GM12875 (cell line): ENCODE results near the gene TNFSF11.

Source experiments
- H3K4me3 ChIP-seq: one replicate; pipeline ENCODE4 v1.5.1; 2011; ENCODE audit warnings: low read depth, low read length, control low read depth
- TF ChIP-seq, protein P1 (sequence below): IDR thresholded peaks from 2 replicates; pipeline ENCODE4 v1.5.1; 2011; ENCODE audit warnings: low read depth, mild to moderate bottlenecking, control low read depth, inconsistent platforms, low read length, moderate library complexity, borderline replicate concordance; ENCODE audit not compliant: insufficient read depth

Gene TNFSF11

GRCh38 chr13:42643076-42643475 is 69.1 kb downstream of the TNFSF11 start:
- TF ChIP-seq, protein P1, sequence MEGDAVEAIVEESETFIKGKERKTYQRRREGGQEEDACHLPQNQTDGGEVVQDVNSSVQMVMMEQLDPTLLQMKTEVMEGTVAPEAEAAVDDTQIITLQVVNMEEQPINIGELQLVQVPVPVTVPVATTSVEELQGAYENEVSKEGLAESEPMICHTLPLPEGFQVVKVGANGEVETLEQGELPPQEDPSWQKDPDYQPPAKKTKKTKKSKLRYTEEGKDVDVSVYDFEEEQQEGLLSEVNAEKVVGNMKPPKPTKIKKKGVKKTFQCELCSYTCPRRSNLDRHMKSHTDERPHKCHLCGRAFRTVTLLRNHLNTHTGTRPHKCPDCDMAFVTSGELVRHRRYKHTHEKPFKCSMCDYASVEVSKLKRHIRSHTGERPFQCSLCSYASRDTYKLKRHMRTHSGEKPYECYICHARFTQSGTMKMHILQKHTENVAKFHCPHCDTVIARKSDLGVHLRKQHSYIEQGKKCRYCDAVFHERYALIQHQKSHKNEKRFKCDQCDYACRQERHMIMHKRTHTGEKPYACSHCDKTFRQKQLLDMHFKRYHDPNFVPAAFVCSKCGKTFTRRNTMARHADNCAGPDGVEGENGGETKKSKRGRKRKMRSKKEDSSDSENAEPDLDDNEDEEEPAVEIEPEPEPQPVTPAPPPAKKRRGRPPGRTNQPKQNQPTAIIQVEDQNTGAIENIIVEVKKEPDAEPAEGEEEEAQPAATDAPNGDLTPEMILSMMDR = no peak

DNA sequence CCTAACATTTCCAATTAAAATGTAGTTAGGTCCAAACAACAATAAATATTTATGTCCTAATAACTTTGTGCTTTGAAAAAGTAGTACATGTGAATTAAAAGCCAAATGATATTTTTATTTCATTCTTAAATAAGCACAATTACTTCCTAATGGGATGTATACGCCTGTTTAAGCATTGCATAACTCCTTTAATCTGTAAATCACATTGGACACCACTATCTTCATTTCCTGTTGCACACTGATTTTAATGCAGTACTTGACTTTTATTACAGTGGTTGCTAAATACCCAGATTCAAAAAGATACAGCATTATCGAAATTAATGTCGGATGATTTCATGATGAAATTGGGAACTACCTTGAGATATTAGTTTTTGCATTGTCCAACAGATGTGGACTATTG is 70.9 kb downstream of the TNFSF11 start:
- TF ChIP-seq, protein P1 = no peak

More at GRCh38 chr13:42643076-42643475, 69.1 kb downstream of the TNFSF11 start:
- no peak overlapping the region for H3K4me3 ChIP-seq

DNA sequence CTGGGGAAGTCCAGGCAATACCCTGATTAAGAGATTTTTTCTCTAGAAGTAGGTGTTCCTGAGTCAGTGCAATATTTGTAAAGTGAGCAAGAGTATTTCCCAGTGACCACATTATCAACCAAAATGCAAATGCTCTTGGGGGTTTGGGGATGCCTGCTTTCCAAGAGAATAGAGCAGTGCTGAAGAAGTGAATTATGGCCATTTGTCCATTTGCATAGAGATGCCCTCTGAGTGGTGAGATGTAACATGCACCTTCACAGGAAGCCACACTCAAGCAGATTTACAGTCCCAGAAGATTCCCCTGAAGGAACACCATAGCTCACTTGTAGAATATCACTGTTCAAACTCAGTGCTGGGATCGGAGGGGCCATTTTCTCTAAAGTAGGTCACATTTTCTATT is 71.8 kb downstream of the TNFSF11 start:
- H3K4me3 ChIP-seq = no peak overlapping the region
- TF ChIP-seq, protein P1 = no peak

More for the DNA sequence above, 70.9 kb downstream of the TNFSF11 start:
- no peak overlapping the region for H3K4me3 ChIP-seq

DNA sequence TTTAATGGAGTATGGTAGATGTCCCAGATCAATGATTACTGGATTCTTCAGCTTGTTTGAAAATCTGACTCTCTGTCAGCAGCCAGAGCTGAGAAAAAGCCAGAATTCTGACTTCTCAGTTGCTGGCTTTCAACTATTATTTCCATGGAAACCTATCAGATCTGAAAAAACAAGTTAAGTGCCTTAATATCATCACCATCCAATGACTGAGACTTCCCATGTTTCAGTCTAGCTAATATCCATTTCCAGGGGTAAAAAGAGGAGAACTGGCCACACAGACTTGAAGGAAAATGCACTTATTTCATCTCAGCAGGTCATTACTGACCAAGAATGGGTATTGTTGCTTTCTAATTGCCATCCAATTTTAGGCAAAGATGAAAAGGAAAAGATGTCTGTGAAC is 75.2 kb downstream of the TNFSF11 start:
- TF ChIP-seq, protein P1 = no peak
- no peak overlapping the region for H3K4me3 ChIP-seq

- no peak overlapping the region for H3K4me3 ChIP-seq
- TF ChIP-seq, protein P1 = no peak
Measured at GRCh38 chr13:42649831-42650230, 75.9 kb downstream of the TNFSF11 start.

DNA sequence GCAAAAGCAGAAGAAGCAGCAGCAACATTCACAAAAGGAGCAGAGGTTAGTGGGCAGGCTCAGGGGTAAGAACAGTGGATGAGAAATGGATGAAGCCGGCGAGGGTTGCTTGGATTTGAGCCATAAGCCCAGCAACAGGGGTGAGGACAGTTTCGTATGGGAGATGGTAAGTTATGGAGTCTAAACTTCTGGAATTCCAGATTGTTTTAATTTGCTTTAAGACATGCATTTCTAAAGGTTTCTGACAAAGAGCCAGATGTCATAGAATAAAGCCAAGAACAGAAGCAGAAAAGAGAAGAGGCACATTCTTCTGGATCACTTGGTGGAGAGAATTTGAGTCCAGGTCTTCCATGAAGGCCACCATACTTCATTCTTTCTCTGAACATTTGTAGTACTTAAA is 76.6 kb downstream of the TNFSF11 start:
- H3K4me3 ChIP-seq = no peak overlapping the region
- TF ChIP-seq, protein P1 = no peak

- TF ChIP-seq, protein P1 = no peak
- no peak overlapping the region for H3K4me3 ChIP-seq
Measured at GRCh38 chr13:42651936-42652641, 78.1 kb downstream of the TNFSF11 start.
